ENCODE data around the gene SFMBT1. TPM values are rescaled to one million over a fixed set of nuclear protein-coding genes. Genes with fewer than 3 reads are reported as not detected.

SFMBT1 gene
- total and polyA plus RNA-seq, 9 of the 15 experiments (the other 6 are each of a cell fraction or from before 2014, with no cell fraction given): 0.76 to 6.6 (median 3.6) TPM

DNA sequence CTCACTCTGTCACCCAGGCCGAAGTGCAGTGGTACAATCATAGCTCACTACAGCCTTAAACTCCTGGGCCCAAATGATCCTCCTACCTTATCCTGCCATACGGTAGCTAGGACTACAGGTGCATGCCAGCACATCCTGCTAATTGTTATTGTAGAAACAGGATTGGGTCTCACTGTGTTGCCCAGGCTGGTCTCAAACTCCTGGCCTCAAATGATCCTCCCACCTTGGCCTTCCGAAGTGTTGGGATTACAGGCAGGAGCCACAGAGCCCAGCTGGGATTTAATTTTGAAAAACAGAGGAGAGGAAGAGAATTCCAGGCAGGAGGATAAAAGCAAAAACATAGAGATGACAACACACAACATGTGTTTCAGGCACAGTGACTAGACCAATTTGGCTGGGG lies 40.5 kb downstream of the SFMBT1 start (continued):
- no peak for TF ChIP-seq CHCHD3 (CRISPR knock-in tag; IDR thresholded peaks at IDR 0.05)
- TF ChIP-seq DDX20 (tag; IDR thresholded peaks at IDR 0.05; ENCODE audit: low read depth): no peak
- TF ChIP-seq CREM (IDR thresholded peaks at IDR 0.05; ENCODE audit: low read depth): no peak

DNA sequence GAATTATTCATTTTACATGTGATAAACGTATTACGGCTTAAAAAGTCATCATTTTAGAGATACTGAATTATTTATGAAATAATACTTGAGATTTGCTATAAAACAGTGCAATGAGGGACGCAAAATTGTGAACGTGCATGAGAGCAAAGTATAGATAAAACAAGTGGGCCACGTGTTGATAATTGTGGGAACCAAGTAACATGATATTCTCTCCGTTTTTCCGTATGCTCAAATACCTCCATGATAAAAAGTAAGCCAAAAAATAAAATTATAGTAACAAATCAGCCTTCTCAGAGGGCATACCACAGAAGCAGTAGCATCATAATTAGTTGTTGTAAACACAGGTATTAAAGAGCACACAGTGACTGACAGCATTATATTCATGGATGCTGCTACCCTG lies 42.6 kb downstream of the SFMBT1 start:
- Histone ChIP-seq H3K4me1 (replicated peaks in 1 of 2; ENCODE audit: control insufficient read depth in 2 of 2, insufficient read depth in 2 of 2, low read length in 2 of 2) (peaks cover 0 to 11% of the 10 kb centered on the region in 2 experiments; a peak in 2 of 5 replicates), H3K79me2 (ENCODE audit: control insufficient read depth, insufficient read depth, low read length) (no peaks in the 10 kb centered on the region; the same call in 2 of the 3 replicates), H3K4me2 (ENCODE audit: insufficient read depth, low read length) (no peak overlapping the region), H3K36me3 (ENCODE audit: control insufficient read depth, insufficient read depth, low read length) (no peaks in the 10 kb centered on the region), H3K27me3 (ENCODE audit: control insufficient read depth in 2 of 2, insufficient read depth in 2 of 2, low read length in 2 of 2) (no peaks in the 10 kb centered on the region), H3K9ac (ENCODE audit: insufficient read depth in 1 of 2, low read depth in 2 of 2, low read length in 2 of 2) (no peak overlapping the region), H3K4me3 (no peak overlapping the region), H3K9me3 (replicated peaks; ENCODE audit: control insufficient read depth, insufficient read depth, low read depth, low read length) (no peaks in the 10 kb centered on the region), H2AFZ (ENCODE audit: low read depth, low read length) (no peak overlapping the region), H3K9me1 (ENCODE audit: control insufficient read depth, insufficient read depth, low read length) (peaks cover 4% of the 10 kb centered on the region), H3K27ac (ENCODE audit: extremely low read depth, low read depth, low read length) (no peak overlapping the region), H4K20me1 (replicated peaks; ENCODE audit: control insufficient read depth, insufficient read depth, low read length) (no peaks in the 10 kb centered on the region)
- ChIA-PET CTCF (ENCODE audit: low intra/inter-chr PET ratio) (interaction anchor here (0.6 kb wide), 1 partner anchor 55 kb away, joined by 5 read pairs; no protein-coding TSS in a partner anchor), POLR2A (no interaction called here)
- TF ChIP-seq ZNF12 (CRISPR knock-in tag; IDR thresholded peaks at IDR 0.05): no peak
- TF ChIP-seq SREBF2 (CRISPR knock-in tag; IDR thresholded peaks at IDR 0.05): no peak
- TF ChIP-seq SIN3B (IDR thresholded peaks at IDR 0.05; ENCODE audit: low read depth): no peak
- TF ChIP-seq, protein P1, sequence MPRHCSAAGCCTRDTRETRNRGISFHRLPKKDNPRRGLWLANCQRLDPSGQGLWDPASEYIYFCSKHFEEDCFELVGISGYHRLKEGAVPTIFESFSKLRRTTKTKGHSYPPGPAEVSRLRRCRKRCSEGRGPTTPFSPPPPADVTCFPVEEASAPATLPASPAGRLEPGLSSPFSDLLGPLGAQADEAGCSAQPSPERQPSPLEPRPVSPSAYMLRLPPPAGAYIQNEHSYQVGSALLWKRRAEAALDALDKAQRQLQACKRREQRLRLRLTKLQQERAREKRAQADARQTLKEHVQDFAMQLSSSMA (CRISPR knock-in tag; IDR thresholded peaks at IDR 0.05): no peak
- TF ChIP-seq, protein P2, sequence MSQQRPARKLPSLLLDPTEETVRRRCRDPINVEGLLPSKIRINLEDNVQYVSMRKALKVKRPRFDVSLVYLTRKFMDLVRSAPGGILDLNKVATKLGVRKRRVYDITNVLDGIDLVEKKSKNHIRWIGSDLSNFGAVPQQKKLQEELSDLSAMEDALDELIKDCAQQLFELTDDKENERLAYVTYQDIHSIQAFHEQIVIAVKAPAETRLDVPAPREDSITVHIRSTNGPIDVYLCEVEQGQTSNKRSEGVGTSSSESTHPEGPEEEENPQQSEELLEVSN (IDR thresholded peaks at IDR 0.05; ENCODE audit: borderline replicate concordance in 1 of 2, extremely low read depth in 1 of 2, insufficient read depth in 1 of 2, insufficient read length in 1 of 2, low read depth in 1 of 2, low read length in 1 of 2, poor library complexity in 1 of 2, severe bottlenecking in 1 of 2): no peak
- no peak for TF ChIP-seq SPI1 (IDR thresholded peaks at IDR 0.05; ENCODE audit: borderline replicate concordance, low read depth, low read length)
- no peak for TF ChIP-seq ZC3H4 (CRISPR knock-in tag; IDR thresholded peaks at IDR 0.05; ENCODE audit: borderline replicate concordance)
- TF ChIP-seq PHF21A (IDR thresholded peaks at IDR 0.05; ENCODE audit: borderline replicate concordance, low read depth): no peak
- no peak for TF ChIP-seq ZNF695 (CRISPR knock-in tag; IDR thresholded peaks at IDR 0.05)
- FAIRE-seq (no peak), ATAC-seq (no peak), DNase-seq (ENCODE audit: extremely low read depth in 1 of 4, low spot score in 3 of 4) (no peak)
- in situ Hi-C loops (cut with MboI) (no loop called here), intact Hi-C loops (cut with micrococcal nuclease) (no loop called here)
- BruUV-seq (replicated peaks): no TSS peak
- whole genome bisulfite sequencing (ENCODE audit: insufficient coverage, low coverage, missing lambda C conversion rate): 32% methylated on average over 7 of the region's 7 CpGs

Measured in K562 (cell line).